ENCODE results near the gene KCTD7. TPM values are rescaled to one million over a fixed set of nuclear protein-coding genes. Genes with fewer than 3 reads are reported as not detected.

The KCTD7 gene
- total and polyA plus RNA-seq, 2 of the 13 experiments (the other 11 are each of a cell fraction or from before 2014, with no cell fraction given): 7.3 to 13.5 TPM

GRCh38 chr7:66653719-66654274, 25.1 kb downstream of the KCTD7 start (continued):
- TF ChIP-seq ZNF800 (CRISPR knock-in tag; IDR thresholded peaks at IDR 0.05) (peak; percentile 43; the same call in 1 of the 2 replicates), ZNF44 (CRISPR knock-in tag; IDR thresholded peaks at IDR 0.05) (peak; percentile 83; the same call in 1 of the 2 replicates), HMGXB4 (CRISPR knock-in tag; IDR thresholded peaks at IDR 0.05; ENCODE audit: borderline replicate concordance in 1 of 2, low read depth in 1 of 2) (peak in 1 of 2 experiments; percentile 43; a peak in 1 of 4 replicates), RBM39 (IDR thresholded peaks at IDR 0.05; ENCODE audit: low read depth, low read length, poor library complexity, severe bottlenecking) (peak; percentile 42), STAG1 (CRISPR knock-in tag; IDR thresholded peaks at IDR 0.05) (peak; percentile 46), NFATC3 (CRISPR knock-in tag; IDR thresholded peaks at IDR 0.05) (peak; percentile 81; the same call in 1 of the 2 replicates), NKX3-1 (CRISPR knock-in tag; IDR thresholded peaks at IDR 0.05) (peak; percentile 45; the same call in 1 of the 2 replicates), ZNF775 (CRISPR knock-in tag; IDR thresholded peaks at IDR 0.05; ENCODE audit: borderline replicate concordance) (0 out of 2 replicates have a peak, but pooled peaks have one; percentile 27), CREBL2 (CRISPR knock-in tag; IDR thresholded peaks at IDR 0.05; ENCODE audit: borderline replicate concordance) (0 out of 2 replicates have a peak, but pooled peaks have one; percentile 31), ZNF672 (CRISPR knock-in tag; IDR thresholded peaks at IDR 0.05) (0 out of 2 replicates have a peak, but pooled peaks have one; percentile 32), ZNF263 (CRISPR knock-in tag; IDR thresholded peaks at IDR 0.05) (0 out of 2 replicates have a peak, but pooled peaks have one; percentile 8), ZNF605 (CRISPR knock-in tag; IDR thresholded peaks at IDR 0.05) (peak; percentile 83; the same call in 1 of the 2 replicates), ZNF451 (CRISPR knock-in tag; IDR thresholded peaks at IDR 0.05) (peak; percentile 47; the same call in 1 of the 2 replicates), MYPOP (CRISPR knock-in tag; IDR thresholded peaks at IDR 0.05) (0 out of 2 replicates have a peak, but pooled peaks have one; percentile 82), HOXA9 (CRISPR knock-in tag; IDR thresholded peaks at IDR 0.05; ENCODE audit: borderline replicate concordance) (0 out of 2 replicates have a peak, but pooled peaks have one; percentile 3), E2F1 (CRISPR knock-in tag; IDR thresholded peaks at IDR 0.05) (0 out of 2 replicates have a peak, but pooled peaks have one; percentile 64), SATB2 (CRISPR knock-in tag; IDR thresholded peaks at IDR 0.05) (peak; percentile 68; the same call in 1 of the 2 replicates), ZNF143 (CRISPR knock-in tag; IDR thresholded peaks at IDR 0.05) (0 out of 2 replicates have a peak, but pooled peaks have one; percentile 10), REXO4 (CRISPR knock-in tag; IDR thresholded peaks at IDR 0.05; ENCODE audit: borderline replicate concordance) (0 out of 2 replicates have a peak, but pooled peaks have one; percentile 4), ZNF333 (CRISPR knock-in tag; IDR thresholded peaks at IDR 0.05; ENCODE audit: borderline replicate concordance) (peak; percentile 28; the same call in 1 of the 2 replicates)

Measured in HepG2 (cell line).